ENCODE data around the gene SH3YL1. TPM values are rescaled to one million over a fixed set of nuclear protein-coding genes. Genes with fewer than 3 reads are reported as not detected.

The SH3YL1 gene
- total and polyA plus RNA-seq, 2 of the 4 experiments (the other 2 are of a cell fraction), result 18.1 to 21.2 TPM

DNA sequence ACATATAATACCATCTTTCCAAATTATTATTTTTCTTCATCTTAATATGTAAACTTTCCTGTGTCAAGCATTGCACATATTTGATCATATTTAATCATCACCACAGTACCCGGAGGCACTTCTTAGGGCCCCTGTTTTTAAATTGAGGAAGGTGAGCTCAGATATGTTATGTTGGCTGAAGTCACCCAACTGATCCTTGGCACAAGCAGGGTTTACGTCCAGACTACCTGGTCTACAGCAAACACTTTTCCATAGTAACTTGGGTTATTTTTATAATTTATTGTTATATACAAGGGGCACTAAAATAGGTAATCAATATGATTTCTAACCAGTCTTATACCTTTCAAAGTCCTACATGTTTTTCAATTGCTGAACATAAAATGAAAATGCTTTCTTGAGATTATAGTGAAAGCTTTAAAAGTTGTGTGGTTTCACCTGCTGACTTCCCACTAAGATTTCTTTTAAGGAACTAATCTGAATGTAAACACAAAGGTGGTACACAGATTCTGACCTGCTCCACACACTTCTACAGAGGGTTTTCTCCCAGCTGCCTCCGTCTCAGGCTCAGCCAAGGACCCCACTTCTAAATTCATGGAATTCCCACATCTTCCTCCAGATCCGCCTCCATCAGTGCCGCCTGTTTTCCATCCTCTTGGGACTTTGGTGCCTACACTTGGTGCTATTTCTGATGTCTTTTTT is 52.2 kb downstream of the SH3YL1 start:
- Histone ChIP-seq H3K56ac (ENCODE audit: extremely low read depth, insufficient read depth, low read length) (no peak overlapping the region), H2AK9ac (replicated peaks; ENCODE audit: low read depth, low read length, poor library complexity) (no peak overlapping the region), H3K27ac (ENCODE audit: insufficient read depth, low read length) (no peak overlapping the region), H3K9me1 (ENCODE audit: insufficient read depth, low read length) (no peaks in the 10 kb centered on the region), H3K79me1 (ENCODE audit: low read depth in 1 of 2, low read length in 2 of 2) (no peaks in the 10 kb centered on the region), H4K5ac (ENCODE audit: low read depth, low read length) (no peak overlapping the region), H4K8ac (ENCODE audit: low read depth in 2 of 2, low read length in 2 of 2) (no peak overlapping the region), H3K9ac (ENCODE audit: low read depth, low read length) (no peak overlapping the region), H3K9me3 (ENCODE audit: control insufficient read depth, insufficient read depth, low read length) (no peaks in the 10 kb centered on the region; the same call in 1 of the 2 replicates), H3K23ac (ENCODE audit: low read depth, low read length) (no peak overlapping the region), H2AK5ac (ENCODE audit: low read depth, low read length) (no peak overlapping the region), H3K36me3 (ENCODE audit: control insufficient read depth, insufficient read depth, low read length) (no peaks in the 10 kb centered on the region), H2AFZ (replicated peaks; ENCODE audit: low read length, poor library complexity) (no peak overlapping the region), H2BK20ac (ENCODE audit: low read depth, low read length) (no peak overlapping the region), H3K4me2 (ENCODE audit: low read depth, low read length) (no peak overlapping the region), H3K4me1 (ENCODE audit: control insufficient read depth, insufficient read depth, low read length) (no peaks in the 10 kb centered on the region), H3K14ac (replicated peaks; ENCODE audit: low read depth, low read length) (no peak overlapping the region), H3K4ac (ENCODE audit: low read depth, low read length) (no peak overlapping the region), H2BK120ac (ENCODE audit: low read depth, low read length) (no peak overlapping the region), H4K20me1 (ENCODE audit: insufficient read depth, low read length) (no peaks in the 10 kb centered on the region), H3K18ac (ENCODE audit: low read depth, low read length) (no peak overlapping the region), H2BK15ac (ENCODE audit: low read depth, low read length) (no peak overlapping the region), H2BK5ac (ENCODE audit: low read depth, low read length, poor library complexity, severe bottlenecking) (no peak overlapping the region), H3K27me3 (ENCODE audit: control insufficient read depth, insufficient read depth, low read length) (no peaks in the 10 kb centered on the region), H3K4me3 (ENCODE audit: insufficient read depth, low read depth, low read length) (no peak overlapping the region), H4K91ac (ENCODE audit: insufficient read depth, low read depth, low read length) (no peak overlapping the region)
- no peak for DNase-seq
- WGBS, 2 experiments (ENCODE audit: extremely low coverage in 2 of 2, insufficient read length in 1 of 2), result 86% methylated on average over 2 of the region's 5 CpGs; no CpG with 5 or more reads in 1 of the 2 experiments
- ATAC-seq (ENCODE audit: low read depth), result no peak
- CTCF ChIA-PET, result no interaction called here
- dilution Hi-C loops (cut with HindIII; ENCODE audit: low sequenced_read_pairs, unreplicated experiment) (no loop called here), intact Hi-C loops (cut with micrococcal nuclease) (no loop called here), in situ Hi-C loops (cut with MboI; ENCODE audit: low sequenced_read_pairs) (no loop called here)
- no peak for TF ChIP-seq MAFK (IDR thresholded peaks at IDR 0.05; ENCODE audit: low read depth, low read length)
- BruUV-seq (replicated peaks), result no TSS peak
- POLR2A ChIA-PET (ENCODE audit: unreplicated experiment), result no interaction called here

Measured in IMR-90 (cell line).